WTC11 (cell line): ENCODE data around the gene CAPN12. TPM values are rescaled to one million over a fixed set of nuclear protein-coding genes. Genes with fewer than 3 reads are reported as not detected.

Source experiments
- ATAC-seq: fragments of 200-7000 bp; cut with Tn5 transposase; 2 replicates; pipeline ENCODE4 v1.10.0; 2021; ENCODE audit warnings: mild to moderate bottlenecking, moderate library complexity
- CTCF ChIA-PET: fragments of 300-600 bp; sonication (Branson Sonifier 250); formaldehyde crosslinking; loops from one replicate; lab custom pipeline; 2021; ENCODE audit warnings: antibody characterized with exemption; lab: Charles Lee
- POLR2A ChIA-PET: fragments of 350-600 bp; sonication (Branson Sonifier 250); formaldehyde crosslinking; loops from one replicate; lab custom pipeline; 2021; ENCODE audit warnings: antibody characterized with exemption; lab: Charles Lee
- DNase-seq: peaks from one replicate; pipeline ENCODE4 v3.0.0; 2021; ENCODE audit warnings: low spot score
- H3K27ac Mint-ChIP-seq: 2 replicates; pipeline ENCODE4 v1.8.0; 2021; ENCODE audit warnings: mixed read lengths
- H3K27me3 Mint-ChIP-seq: 2 replicates; pipeline ENCODE4 v1.8.0; 2021; ENCODE audit warnings: low read depth, mild to moderate bottlenecking, moderate library complexity, mixed read lengths
- H3K36me3 Mint-ChIP-seq: 2 replicates; pipeline ENCODE4 v1.8.0; 2021; ENCODE audit warnings: mixed read lengths
- H3K4me1 Mint-ChIP-seq: 2 replicates; pipeline ENCODE4 v1.8.0; 2022; ENCODE audit warnings: mixed read lengths
- H3K4me3 Mint-ChIP-seq: 2 replicates; pipeline ENCODE4 v1.8.0; 2021; ENCODE audit warnings: mild to moderate bottlenecking, moderate library complexity, mixed read lengths
- H3K9me3 Mint-ChIP-seq: 2 replicates; pipeline ENCODE4 v1.8.0; 2021; ENCODE audit warnings: mixed read lengths
- ATF1 ChIP-seq: sonication (generic); formaldehyde crosslinking; IDR thresholded peaks from 2 replicates; pipeline ENCODE4 v1.8.1; 2023; ENCODE audit warnings: mild to moderate bottlenecking, moderate library complexity, missing genetic modification reagents
- CREB1 ChIP-seq: sonication (generic); formaldehyde crosslinking; IDR thresholded peaks from 2 replicates; pipeline ENCODE4 v1.8.0; 2023; ENCODE audit warnings: mild to moderate bottlenecking, missing genetic modification reagents
- CREM ChIP-seq: sonication (generic); formaldehyde crosslinking; IDR thresholded peaks from 2 replicates; pipeline ENCODE4 v1.8.1; 2022; ENCODE audit warnings: mild to moderate bottlenecking, missing genetic modification reagents, moderate library complexity
- ESRRA ChIP-seq: sonication (generic); formaldehyde crosslinking; IDR thresholded peaks from 2 replicates; pipeline ENCODE4 v1.8.1; 2022; ENCODE audit warnings: mild to moderate bottlenecking, missing genetic modification reagents, borderline replicate concordance
- FOXJ3 ChIP-seq: sonication (generic); formaldehyde crosslinking; IDR thresholded peaks from 2 replicates; pipeline ENCODE4 v1.9.0; 2021; ENCODE audit warnings: missing genetic modification reagents, mild to moderate bottlenecking, borderline replicate concordance
- FOXK1 ChIP-seq: sonication (generic); formaldehyde crosslinking; IDR thresholded peaks from 2 replicates; pipeline ENCODE4 v1.8.0; 2022; ENCODE audit warnings: mild to moderate bottlenecking, moderate library complexity, missing genetic modification reagents
- FOXP1 ChIP-seq: sonication (generic); formaldehyde crosslinking; IDR thresholded peaks from 2 replicates; pipeline ENCODE4 v1.8.0; 2022; ENCODE audit warnings: missing genetic modification reagents, mild to moderate bottlenecking, moderate library complexity, borderline replicate concordance
- GABPB1 ChIP-seq: sonication (generic); formaldehyde crosslinking; IDR thresholded peaks from 2 replicates; pipeline ENCODE4 v1.8.1; 2023; ENCODE audit warnings: mild to moderate bottlenecking, missing genetic modification reagents
- GTF2I ChIP-seq: fragments of 250-450 bp; sonication (Bioruptor Pico); conservative IDR thresholded peaks from 2 replicates; pipeline ENCODE4 v1.4.0; 2021; ENCODE audit warnings: mild to moderate bottlenecking
- OVOL2 ChIP-seq: fragments of 250-450 bp; sonication (Bioruptor Pico); IDR thresholded peaks from 2 replicates; pipeline ENCODE4 v1.9.0; 2021; ENCODE audit warnings: mild to moderate bottlenecking, borderline replicate concordance
- TCF7 ChIP-seq: sonication (generic); formaldehyde crosslinking; IDR thresholded peaks from 2 replicates; pipeline ENCODE4 v1.8.0; 2022; ENCODE audit warnings: mild to moderate bottlenecking, low read depth, missing genetic modification reagents, moderate library complexity
- ZBTB21 ChIP-seq: sonication (generic); formaldehyde crosslinking; IDR thresholded peaks from 2 replicates; pipeline ENCODE4 v1.8.1; 2023; ENCODE audit warnings: mild to moderate bottlenecking, missing genetic modification reagents, borderline replicate concordance
- ZNF232 ChIP-seq: sonication (generic); formaldehyde crosslinking; IDR thresholded peaks from 2 replicates; pipeline ENCODE4 v1.8.0; 2022; ENCODE audit warnings: mild to moderate bottlenecking, missing genetic modification reagents
- ZNF396 ChIP-seq: fragments of 250-450 bp; sonication (Bioruptor Pico); IDR thresholded peaks from 2 replicates; pipeline ENCODE4 v1.8.0; 2021; ENCODE audit warnings: mild to moderate bottlenecking, moderate library complexity, borderline replicate concordance
- total RNA-seq: library from RNA; stranded (reverse); gene quantifications from 3 replicates; pipeline ENCODE4 v1.2.3, GENCODE V29; 2021
- TF ChIP-seq, protein P1 (sequence below): fragments of 250-450 bp; sonication (Bioruptor Pico); IDR thresholded peaks from 2 replicates; pipeline ENCODE4 v1.9.0; 2021; ENCODE audit warnings: mild to moderate bottlenecking, borderline replicate concordance
- TF ChIP-seq, protein P2 (sequence below): sonication (generic); formaldehyde crosslinking; IDR thresholded peaks from 2 replicates; pipeline ENCODE4 v1.8.1; 2023; ENCODE audit warnings: mild to moderate bottlenecking, missing genetic modification reagents, moderate library complexity
- TF ChIP-seq, protein P3 (sequence below): sonication (generic); formaldehyde crosslinking; IDR thresholded peaks from 2 replicates; pipeline ENCODE4 v1.8.0; 2022; ENCODE audit warnings: mild to moderate bottlenecking, missing genetic modification reagents
- TF ChIP-seq, protein P4 (sequence below): sonication (generic); formaldehyde crosslinking; IDR thresholded peaks from 2 replicates; pipeline ENCODE4 v1.8.0; 2022; ENCODE audit warnings: mild to moderate bottlenecking, missing genetic modification reagents
- TF ChIP-seq, protein P5 (sequence below): sonication (generic); formaldehyde crosslinking; IDR thresholded peaks from 2 replicates; pipeline ENCODE4 v1.8.0; 2023; ENCODE audit warnings: mild to moderate bottlenecking, missing genetic modification reagents
- TF ChIP-seq, protein P6 (sequence below): sonication (generic); formaldehyde crosslinking; IDR thresholded peaks from 2 replicates; pipeline ENCODE4 v1.8.1; 2023; ENCODE audit warnings: mild to moderate bottlenecking, missing genetic modification reagents, moderate library complexity

The CAPN12 gene
- total RNA-seq, 1 experiment from 2014 or later = 9.6 TPM

DNA sequence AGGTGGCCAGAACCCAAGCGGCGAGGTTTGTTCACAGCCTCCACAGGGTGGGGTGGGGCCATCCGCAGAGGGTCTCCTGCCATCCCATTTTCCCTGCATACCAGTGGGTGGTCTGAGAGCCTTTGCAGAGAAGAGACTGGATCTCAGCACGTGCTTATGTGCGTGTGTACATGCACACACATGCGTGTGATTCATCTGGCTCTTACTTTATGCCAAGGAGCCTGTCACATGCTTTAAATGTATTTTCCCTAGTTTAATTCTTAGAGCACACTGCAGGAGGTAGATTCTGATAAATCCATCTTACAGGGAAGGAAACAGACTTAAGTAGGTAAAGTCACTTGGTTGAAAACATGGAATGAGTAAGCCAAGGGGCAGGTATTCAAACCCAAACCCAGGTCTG lies 47.1 kb downstream of the CAPN12 start (continued):
- TF ChIP-seq, protein P1, sequence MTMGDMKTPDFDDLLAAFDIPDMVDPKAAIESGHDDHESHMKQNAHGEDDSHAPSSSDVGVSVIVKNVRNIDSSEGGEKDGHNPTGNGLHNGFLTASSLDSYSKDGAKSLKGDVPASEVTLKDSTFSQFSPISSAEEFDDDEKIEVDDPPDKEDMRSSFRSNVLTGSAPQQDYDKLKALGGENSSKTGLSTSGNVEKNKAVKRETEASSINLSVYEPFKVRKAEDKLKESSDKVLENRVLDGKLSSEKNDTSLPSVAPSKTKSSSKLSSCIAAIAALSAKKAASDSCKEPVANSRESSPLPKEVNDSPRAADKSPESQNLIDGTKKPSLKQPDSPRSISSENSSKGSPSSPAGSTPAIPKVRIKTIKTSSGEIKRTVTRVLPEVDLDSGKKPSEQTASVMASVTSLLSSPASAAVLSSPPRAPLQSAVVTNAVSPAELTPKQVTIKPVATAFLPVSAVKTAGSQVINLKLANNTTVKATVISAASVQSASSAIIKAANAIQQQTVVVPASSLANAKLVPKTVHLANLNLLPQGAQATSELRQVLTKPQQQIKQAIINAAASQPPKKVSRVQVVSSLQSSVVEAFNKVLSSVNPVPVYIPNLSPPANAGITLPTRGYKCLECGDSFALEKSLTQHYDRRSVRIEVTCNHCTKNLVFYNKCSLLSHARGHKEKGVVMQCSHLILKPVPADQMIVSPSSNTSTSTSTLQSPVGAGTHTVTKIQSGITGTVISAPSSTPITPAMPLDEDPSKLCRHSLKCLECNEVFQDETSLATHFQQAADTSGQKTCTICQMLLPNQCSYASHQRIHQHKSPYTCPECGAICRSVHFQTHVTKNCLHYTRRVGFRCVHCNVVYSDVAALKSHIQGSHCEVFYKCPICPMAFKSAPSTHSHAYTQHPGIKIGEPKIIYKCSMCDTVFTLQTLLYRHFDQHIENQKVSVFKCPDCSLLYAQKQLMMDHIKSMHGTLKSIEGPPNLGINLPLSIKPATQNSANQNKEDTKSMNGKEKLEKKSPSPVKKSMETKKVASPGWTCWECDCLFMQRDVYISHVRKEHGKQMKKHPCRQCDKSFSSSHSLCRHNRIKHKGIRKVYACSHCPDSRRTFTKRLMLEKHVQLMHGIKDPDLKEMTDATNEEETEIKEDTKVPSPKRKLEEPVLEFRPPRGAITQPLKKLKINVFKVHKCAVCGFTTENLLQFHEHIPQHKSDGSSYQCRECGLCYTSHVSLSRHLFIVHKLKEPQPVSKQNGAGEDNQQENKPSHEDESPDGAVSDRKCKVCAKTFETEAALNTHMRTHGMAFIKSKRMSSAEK (CRISPR knock-in tag) = no peak
- no peak for TF ChIP-seq FOXK1
- no peak for TF ChIP-seq TCF7 (CRISPR knock-in tag)
- no peak for TF ChIP-seq GTF2I (CRISPR knock-in tag)
- TF ChIP-seq ESRRA (CRISPR knock-in tag) = no peak
- TF ChIP-seq, protein P2, sequence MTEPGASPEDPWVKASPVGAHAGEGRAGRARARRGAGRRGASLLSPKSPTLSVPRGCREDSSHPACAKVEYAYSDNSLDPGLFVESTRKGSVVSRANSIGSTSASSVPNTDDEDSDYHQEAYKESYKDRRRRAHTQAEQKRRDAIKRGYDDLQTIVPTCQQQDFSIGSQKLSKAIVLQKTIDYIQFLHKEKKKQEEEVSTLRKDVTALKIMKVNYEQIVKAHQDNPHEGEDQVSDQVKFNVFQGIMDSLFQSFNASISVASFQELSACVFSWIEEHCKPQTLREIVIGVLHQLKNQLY (CRISPR knock-in tag) = no peak
- TF ChIP-seq CREB1 (CRISPR knock-in tag) = no peak
- TF ChIP-seq, protein P3, sequence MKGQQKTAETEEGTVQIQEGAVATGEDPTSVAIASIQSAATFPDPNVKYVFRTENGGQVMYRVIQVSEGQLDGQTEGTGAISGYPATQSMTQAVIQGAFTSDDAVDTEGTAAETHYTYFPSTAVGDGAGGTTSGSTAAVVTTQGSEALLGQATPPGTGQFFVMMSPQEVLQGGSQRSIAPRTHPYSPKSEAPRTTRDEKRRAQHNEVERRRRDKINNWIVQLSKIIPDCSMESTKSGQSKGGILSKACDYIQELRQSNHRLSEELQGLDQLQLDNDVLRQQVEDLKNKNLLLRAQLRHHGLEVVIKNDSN (CRISPR knock-in tag) = no peak
- no peak for TF ChIP-seq OVOL2
- TF ChIP-seq FOXJ3 (CRISPR knock-in tag) = no peak

DNA sequence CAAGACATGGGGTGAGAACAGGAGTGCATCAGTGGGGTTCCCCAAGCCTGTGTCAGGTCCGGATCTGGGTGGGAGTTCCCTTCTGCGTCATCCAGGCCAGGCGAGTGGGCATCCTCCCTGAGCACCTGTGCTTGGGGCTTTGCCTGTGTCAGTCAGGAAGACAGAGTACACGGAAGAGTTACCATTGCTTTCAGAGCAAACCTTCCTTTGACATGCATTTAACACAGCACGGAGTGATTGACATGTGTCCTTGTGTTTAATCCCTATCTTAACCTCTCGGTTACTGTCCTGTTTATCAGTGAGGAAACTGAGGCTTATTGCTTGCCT lies 47.6 kb downstream of the CAPN12 start:
- Mint-ChIP-seq H3K9me3 (no peaks in the 10 kb centered on the region), H3K36me3 (peaks cover 20% of the 10 kb centered on the region), H3K27ac (peak overlapping the region; percentile 91), H3K27me3 (no peaks in the 10 kb centered on the region), H3K4me3 (no peak overlapping the region), H3K4me1 (peaks cover 66% of the 10 kb centered on the region)
- DNase-seq (no peak), ATAC-seq (no peak)
- CTCF ChIA-PET = interaction anchor here (1.0 kb wide), 1 partner anchor 60 kb away, joined by 3 read pairs; no protein-coding TSS in a partner anchor
- POLR2A ChIA-PET = interaction anchor here (1.1 kb wide), 1 partner anchor 10 kb away, joined by 6 read pairs; no protein-coding TSS in a partner anchor
- TF ChIP-seq FOXJ3 (CRISPR knock-in tag) (no peak), ZNF396 (no peak), GABPB1 (no peak), ZNF232 (no peak), ATF1 (CRISPR knock-in tag) (no peak), CREM (no peak), CREB1 (CRISPR knock-in tag) (no peak), ZBTB21 (no peak), GTF2I (CRISPR knock-in tag) (no peak), FOXP1 (CRISPR knock-in tag) (no peak)
- TF ChIP-seq, protein P4, sequence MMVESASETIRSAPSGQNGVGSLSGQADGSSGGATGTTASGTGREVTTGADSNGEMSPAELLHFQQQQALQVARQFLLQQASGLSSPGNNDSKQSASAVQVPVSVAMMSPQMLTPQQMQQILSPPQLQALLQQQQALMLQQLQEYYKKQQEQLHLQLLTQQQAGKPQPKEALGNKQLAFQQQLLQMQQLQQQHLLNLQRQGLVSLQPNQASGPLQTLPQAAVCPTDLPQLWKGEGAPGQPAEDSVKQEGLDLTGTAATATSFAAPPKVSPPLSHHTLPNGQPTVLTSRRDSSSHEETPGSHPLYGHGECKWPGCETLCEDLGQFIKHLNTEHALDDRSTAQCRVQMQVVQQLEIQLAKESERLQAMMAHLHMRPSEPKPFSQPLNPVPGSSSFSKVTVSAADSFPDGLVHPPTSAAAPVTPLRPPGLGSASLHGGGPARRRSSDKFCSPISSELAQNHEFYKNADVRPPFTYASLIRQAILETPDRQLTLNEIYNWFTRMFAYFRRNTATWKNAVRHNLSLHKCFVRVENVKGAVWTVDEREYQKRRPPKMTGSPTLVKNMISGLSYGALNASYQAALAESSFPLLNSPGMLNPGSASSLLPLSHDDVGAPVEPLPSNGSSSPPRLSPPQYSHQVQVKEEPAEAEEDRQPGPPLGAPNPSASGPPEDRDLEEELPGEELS (CRISPR knock-in tag) = no peak
- TF ChIP-seq, protein P2 (CRISPR knock-in tag) = no peak
- TF ChIP-seq, protein P5, sequence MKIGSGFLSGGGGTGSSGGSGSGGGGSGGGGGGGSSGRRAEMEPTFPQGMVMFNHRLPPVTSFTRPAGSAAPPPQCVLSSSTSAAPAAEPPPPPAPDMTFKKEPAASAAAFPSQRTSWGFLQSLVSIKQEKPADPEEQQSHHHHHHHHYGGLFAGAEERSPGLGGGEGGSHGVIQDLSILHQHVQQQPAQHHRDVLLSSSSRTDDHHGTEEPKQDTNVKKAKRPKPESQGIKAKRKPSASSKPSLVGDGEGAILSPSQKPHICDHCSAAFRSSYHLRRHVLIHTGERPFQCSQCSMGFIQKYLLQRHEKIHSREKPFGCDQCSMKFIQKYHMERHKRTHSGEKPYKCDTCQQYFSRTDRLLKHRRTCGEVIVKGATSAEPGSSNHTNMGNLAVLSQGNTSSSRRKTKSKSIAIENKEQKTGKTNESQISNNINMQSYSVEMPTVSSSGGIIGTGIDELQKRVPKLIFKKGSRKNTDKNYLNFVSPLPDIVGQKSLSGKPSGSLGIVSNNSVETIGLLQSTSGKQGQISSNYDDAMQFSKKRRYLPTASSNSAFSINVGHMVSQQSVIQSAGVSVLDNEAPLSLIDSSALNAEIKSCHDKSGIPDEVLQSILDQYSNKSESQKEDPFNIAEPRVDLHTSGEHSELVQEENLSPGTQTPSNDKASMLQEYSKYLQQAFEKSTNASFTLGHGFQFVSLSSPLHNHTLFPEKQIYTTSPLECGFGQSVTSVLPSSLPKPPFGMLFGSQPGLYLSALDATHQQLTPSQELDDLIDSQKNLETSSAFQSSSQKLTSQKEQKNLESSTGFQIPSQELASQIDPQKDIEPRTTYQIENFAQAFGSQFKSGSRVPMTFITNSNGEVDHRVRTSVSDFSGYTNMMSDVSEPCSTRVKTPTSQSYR (CRISPR knock-in tag) = no peak
- TF ChIP-seq, protein P6, sequence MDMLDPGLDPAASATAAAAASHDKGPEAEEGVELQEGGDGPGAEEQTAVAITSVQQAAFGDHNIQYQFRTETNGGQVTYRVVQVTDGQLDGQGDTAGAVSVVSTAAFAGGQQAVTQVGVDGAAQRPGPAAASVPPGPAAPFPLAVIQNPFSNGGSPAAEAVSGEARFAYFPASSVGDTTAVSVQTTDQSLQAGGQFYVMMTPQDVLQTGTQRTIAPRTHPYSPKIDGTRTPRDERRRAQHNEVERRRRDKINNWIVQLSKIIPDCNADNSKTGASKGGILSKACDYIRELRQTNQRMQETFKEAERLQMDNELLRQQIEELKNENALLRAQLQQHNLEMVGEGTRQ (CRISPR knock-in tag) = no peak
